ENCODE measurements around the gene KANK3. TPM values are rescaled to one million over a fixed set of nuclear protein-coding genes. Genes with fewer than 3 reads are reported as not detected.
"Not testable (repeated sequence)": the region's sequence is repeated elsewhere in the genome, so short reads cannot be mapped to it uniquely, and the experiment has no call there.

The KANK3 gene
- total RNA-seq, 2 experiments from 2014 or later = 4.5 to 4.8 TPM

- not testable (repeated sequence) for H3K36me3 Mint-ChIP-seq; H3K9me3 Mint-ChIP-seq; H3K4me3 Mint-ChIP-seq; ATAC-seq (ENCODE audit: low read depth); H3K27ac Mint-ChIP-seq; DNase-seq
- POLR2A ChIA-PET = interaction anchor here (0.7 to 1.5 kb wide), 3 partner anchors 18 to 49 kb away, joined by 3 to 5 read pairs (median 4); partner anchors contain the start of genes NDUFA7 and RPS28
- H3K4me1 Mint-ChIP-seq = peaks cover 15% of the 10 kb centered on the region
- peaks cover 50% of the 10 kb centered on the region for H3K27me3 Mint-ChIP-seq
Measured at GRCh38 chr19:8341504-8341903, 1.6 kb downstream of the KANK3 start.

- Mint-ChIP-seq H3K27me3 (peaks cover 59% of the 10 kb centered on the region), H3K4me3 (no peak overlapping the region), H3K9me3 (no peaks in the 10 kb centered on the region), H3K36me3 (peaks cover 2% of the 10 kb centered on the region), H3K4me1 (peaks cover 20% of the 10 kb centered on the region), H3K27ac (no peak overlapping the region)
- DNase-seq = no peak
- no peak for ATAC-seq (ENCODE audit: low read depth)
- POLR2A ChIA-PET = interaction anchor here (0.5 to 1.5 kb wide), 2 partner anchors 19 to 164 kb away, joined by 4 to 5 read pairs; partner anchors contain the start of genes NDUFA7 and RPS28
Measured at GRCh38 chr19:8340341-8341096, 2.5 kb downstream of the KANK3 start.

DNA sequence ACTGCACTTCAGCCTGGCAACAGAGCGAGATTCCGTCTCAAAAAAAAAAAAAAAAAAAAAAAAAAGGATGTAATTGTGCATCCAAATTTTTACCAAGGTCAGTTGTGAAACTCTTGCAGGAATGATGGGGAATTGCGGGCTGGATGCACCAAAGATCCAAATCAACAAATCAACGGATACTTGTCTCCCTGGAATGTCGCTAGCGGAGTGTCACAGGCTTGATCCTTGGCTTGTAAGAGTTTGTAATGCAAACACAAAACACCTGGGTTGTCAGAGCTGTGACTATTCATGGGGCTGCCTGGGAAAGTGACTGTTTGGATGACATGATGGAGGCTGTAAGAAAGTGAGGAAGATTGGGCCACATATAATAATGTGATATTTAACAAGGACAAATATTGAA is 4.2 kb downstream of the KANK3 start:
- ATAC-seq (ENCODE audit: low read depth) = no peak

DNA sequence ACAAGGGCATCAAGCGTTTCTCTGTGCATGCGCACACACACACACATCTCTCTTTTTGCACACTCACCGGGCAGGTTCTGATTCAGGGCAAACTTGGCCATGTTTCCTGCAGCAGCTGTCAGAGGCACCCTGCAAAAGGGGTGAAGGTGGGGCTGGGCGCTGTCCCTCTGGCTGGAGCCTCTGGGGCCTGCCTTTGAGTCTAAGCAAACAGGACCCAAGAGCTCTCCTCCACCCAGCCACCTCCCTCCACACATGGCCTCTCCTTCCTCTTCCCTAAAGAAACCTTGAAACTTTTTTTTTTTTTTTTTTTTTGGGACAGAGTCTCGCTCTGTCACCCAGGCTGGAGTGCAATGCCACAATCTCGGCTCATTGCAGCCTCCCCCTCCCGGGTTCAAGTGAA is 5.3 kb downstream of the KANK3 start:
- DNase-seq = no peak
- no peak for ATAC-seq (ENCODE audit: low read depth)
- POLR2A ChIA-PET = no interaction called here
- Mint-ChIP-seq H3K27ac (no peak overlapping the region), H3K27me3 (peaks cover 58% of the 10 kb centered on the region), H3K4me3 (no peak overlapping the region), H3K4me1 (peaks cover 14% of the 10 kb centered on the region), H3K9me3 (no peaks in the 10 kb centered on the region), H3K36me3 (peaks cover 2% of the 10 kb centered on the region)

More for the DNA sequence above, 4.2 kb downstream of the KANK3 start:
- Mint-ChIP-seq H3K36me3 (peaks cover 2% of the 10 kb centered on the region), H3K4me1 (peaks cover 18% of the 10 kb centered on the region), H3K27ac (no peak overlapping the region), H3K27me3 (peaks cover 58% of the 10 kb centered on the region), H3K4me3 (no peak overlapping the region), H3K9me3 (no peaks in the 10 kb centered on the region)
- DNase-seq = no peak
- POLR2A ChIA-PET = no interaction called here

GRCh38 chr19:8336660-8337059 is 6.4 kb downstream of the KANK3 start:
- Mint-ChIP-seq H3K27ac (no peak overlapping the region), H3K36me3 (peaks cover 2% of the 10 kb centered on the region), H3K27me3 (peaks cover 58% of the 10 kb centered on the region), H3K4me3 (peak overlapping the region; percentile 37), H3K9me3 (no peaks in the 10 kb centered on the region), H3K4me1 (peaks cover 12% of the 10 kb centered on the region)
- ATAC-seq (ENCODE audit: low read depth) = no peak
- POLR2A ChIA-PET = interaction anchor here (1.1 to 3.4 kb wide), 2 partner anchors 12 to 16 kb away, joined by 4 to 15 read pairs; partner anchors contain the start of genes NDUFA7 and RPS28
- no peak for DNase-seq

- Mint-ChIP-seq H3K27ac (no peak overlapping the region), H3K27me3 (peaks cover 55% of the 10 kb centered on the region), H3K4me1 (peaks cover 12% of the 10 kb centered on the region), H3K4me3 (peak overlapping the region; percentile 61), H3K9me3 (no peaks in the 10 kb centered on the region), H3K36me3 (peaks cover 2% of the 10 kb centered on the region)
- POLR2A ChIA-PET = interaction anchor here (1.0 to 3.4 kb wide), 3 partner anchors 11 to 29 kb away, joined by 3 to 15 read pairs (median 4); partner anchors contain the start of genes NDUFA7 and RPS28
- DNase-seq = no peak
- no peak for ATAC-seq (ENCODE audit: low read depth)
Measured at GRCh38 chr19:8336072-8336569, 6.9 kb downstream of the KANK3 start.

GRCh38 chr19:8335343-8336071 is 7.6 kb downstream of the KANK3 start:
- peak; percentile 63 for DNase-seq
- POLR2A ChIA-PET = interaction anchor here (0.6 to 3.4 kb wide), 7 partner anchors 8 to 28 kb away, joined by 3 to 15 read pairs (median 4); partner anchors contain the start of genes KANK3, NDUFA7 and RPS28

DNA sequence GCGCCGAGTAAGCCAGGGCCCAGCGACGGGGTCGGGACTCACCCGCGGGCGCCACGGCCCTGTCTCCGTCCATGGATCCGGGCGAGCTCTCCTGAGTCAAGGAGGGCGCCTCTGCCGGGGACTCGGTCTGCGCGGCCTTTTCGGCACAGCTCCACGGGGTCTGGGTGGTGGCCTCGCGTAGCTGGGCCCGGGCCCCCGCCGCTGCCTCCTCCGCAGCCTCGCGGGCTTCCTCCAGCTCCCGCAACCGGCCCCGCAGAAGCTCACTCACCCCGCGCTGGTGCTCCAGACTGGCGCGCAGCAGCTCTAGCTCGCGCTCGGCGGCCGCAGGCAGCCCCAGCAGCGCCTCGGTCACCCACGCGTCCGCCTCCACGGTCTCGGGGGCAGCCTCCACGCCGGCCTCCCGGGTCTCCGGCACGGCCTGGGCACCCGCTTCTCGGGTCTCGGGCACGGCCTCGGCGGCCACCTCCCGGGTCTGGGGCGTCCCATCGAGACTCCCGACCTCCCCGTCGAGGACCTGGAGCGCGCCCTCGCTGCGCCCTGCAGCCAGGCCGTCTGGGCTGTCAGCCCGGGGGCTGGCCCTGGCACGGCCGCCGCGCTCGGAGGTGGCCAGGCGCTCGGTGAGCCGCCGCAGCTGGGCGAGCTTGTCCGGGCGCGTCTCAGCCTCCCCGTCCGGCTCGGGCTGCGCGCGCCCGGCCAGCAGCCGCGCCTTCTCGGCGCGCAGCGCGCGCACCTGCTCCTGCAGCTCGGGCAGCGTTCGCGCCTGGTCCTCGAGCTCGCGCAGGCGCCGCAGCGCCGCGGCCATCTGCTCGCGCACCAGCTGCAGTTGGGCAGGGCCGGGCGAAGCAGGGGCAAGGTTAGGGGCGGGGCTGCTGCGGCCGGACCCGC is 8.4 kb downstream of the KANK3 start:
- Mint-ChIP-seq H3K36me3 (peaks cover 2% of the 10 kb centered on the region), H3K27ac (no peak overlapping the region), H3K4me1 (peaks cover 9% of the 10 kb centered on the region), H3K9me3 (no peaks in the 10 kb centered on the region), H3K27me3 (peaks cover 44% of the 10 kb centered on the region), H3K4me3 (peak overlapping the region; percentile 13)
- POLR2A ChIA-PET = interaction anchor here (0.6 to 3.4 kb wide), 6 partner anchors 9 to 27 kb away, joined by 3 to 15 read pairs (median 6); partner anchors contain the start of genes KANK3, NDUFA7 and RPS28
- peak; percentile 55 for ATAC-seq (ENCODE audit: low read depth)
- peak; percentile 75 for DNase-seq

More at GRCh38 chr19:8335343-8336071, 7.6 kb downstream of the KANK3 start:
- ATAC-seq (ENCODE audit: low read depth) = peak; percentile 59
- peaks cover 2% of the 10 kb centered on the region for H3K36me3 Mint-ChIP-seq
- peaks cover 50% of the 10 kb centered on the region for H3K27me3 Mint-ChIP-seq
- H3K9me3 Mint-ChIP-seq = no peaks in the 10 kb centered on the region
- no peak overlapping the region for H3K27ac Mint-ChIP-seq
- H3K4me1 Mint-ChIP-seq = peaks cover 10% of the 10 kb centered on the region
- H3K4me3 Mint-ChIP-seq = peak overlapping the region; percentile 61

DNA sequence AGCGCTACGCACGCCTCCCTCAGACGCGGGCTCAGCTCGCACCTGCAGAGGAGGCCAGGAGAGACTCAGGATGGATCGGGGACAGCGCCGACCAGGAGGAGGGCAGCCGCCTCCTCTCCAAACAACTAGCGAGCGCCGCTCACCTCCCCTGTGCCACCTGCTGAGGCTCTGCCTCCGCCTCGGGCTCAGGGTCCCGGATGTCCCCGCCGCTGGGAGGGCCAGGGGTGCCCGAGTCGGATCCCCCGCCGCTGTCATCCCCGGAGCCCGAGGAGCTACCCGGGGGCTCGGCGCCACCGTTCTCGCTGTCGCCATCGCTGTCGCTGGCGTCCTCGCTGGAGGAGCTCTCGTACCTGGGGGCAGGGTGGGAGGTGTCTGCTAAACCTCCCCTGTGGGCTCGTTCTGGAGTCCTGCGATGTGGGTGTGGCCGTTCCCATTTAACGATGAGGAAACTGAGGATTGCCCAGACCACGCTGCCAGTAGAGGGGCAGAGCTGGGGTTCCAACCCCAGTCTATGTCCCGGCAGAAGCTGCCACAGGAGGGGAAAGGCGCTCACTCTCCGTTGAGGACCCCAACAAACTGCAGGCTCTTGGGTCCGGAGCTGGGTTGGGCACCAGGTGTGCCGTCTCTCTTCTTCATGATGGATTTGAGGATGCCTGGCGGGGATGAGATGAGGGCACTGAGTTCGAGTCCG is 9.2 kb downstream of the KANK3 start:
- H3K9me3 Mint-ChIP-seq = no peaks in the 10 kb centered on the region
- no peak overlapping the region for H3K27ac Mint-ChIP-seq
- peak overlapping the region; percentile 13 for H3K4me3 Mint-ChIP-seq
- no peak for ATAC-seq (ENCODE audit: low read depth)
- peaks cover 38% of the 10 kb centered on the region for H3K27me3 Mint-ChIP-seq
- POLR2A ChIA-PET = interaction anchor here (0.6 to 3.4 kb wide), 5 partner anchors 9 to 180 kb away, joined by 3 to 15 read pairs (median 8); partner anchors contain the start of genes KANK3, NDUFA7, RPS28 and ZNF414
- H3K4me1 Mint-ChIP-seq = peaks cover 9% of the 10 kb centered on the region
- peaks cover 2% of the 10 kb centered on the region for H3K36me3 Mint-ChIP-seq
- no peak for DNase-seq

DNA sequence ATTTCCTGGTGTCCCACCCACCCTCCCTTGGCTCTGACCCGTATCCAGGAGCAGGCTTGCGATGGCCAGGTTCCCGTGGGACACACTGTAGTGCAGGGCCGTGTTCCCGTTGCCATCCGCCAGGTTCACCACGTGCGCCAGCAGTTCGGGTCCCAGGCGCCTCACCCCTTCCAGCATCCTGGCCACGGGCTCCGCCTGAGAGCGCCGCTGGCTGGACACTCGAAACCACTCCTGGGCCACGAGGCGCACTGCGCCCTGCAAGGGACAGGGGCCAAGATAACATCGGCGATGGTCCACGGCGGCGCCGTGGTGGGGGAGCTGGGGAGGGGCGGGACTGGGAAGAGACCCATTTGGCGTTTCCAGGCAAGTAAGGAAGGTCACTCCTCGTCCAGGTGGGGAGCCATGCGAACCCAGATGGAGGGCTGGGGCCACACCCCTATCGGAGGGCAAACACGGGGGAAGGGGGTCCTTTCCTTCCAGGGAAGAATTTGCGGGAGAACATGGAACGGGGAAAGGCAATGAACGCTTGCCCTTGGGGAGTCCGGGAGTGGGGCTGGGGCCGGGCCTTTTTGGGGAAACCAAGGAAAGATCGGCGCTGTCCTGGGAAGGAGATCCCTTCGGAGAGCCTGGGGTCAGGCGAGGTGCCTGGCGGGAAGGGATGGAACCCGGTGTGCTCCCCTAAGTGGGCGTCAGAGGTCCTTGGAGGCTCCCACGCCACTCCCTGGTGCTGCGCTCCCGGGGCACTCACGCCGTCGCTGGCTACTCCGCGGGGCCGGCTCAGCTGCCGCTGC is 9.9 kb downstream of the KANK3 start:
- Mint-ChIP-seq H3K36me3 (peaks cover under 1% of the 10 kb centered on the region), H3K27ac (no peak overlapping the region), H3K4me1 (peaks cover 9% of the 10 kb centered on the region), H3K9me3 (no peaks in the 10 kb centered on the region), H3K4me3 (no peak overlapping the region), H3K27me3 (peaks cover 34% of the 10 kb centered on the region)
- POLR2A ChIA-PET = interaction anchor here (0.6 to 2.3 kb wide), 2 partner anchors 12 to 181 kb away, joined by 3 to 8 read pairs; partner anchors contain the start of genes NDUFA7, RPS28 and ZNF414
- ATAC-seq (ENCODE audit: low read depth) (no peak), DNase-seq (no peak)

DNA sequence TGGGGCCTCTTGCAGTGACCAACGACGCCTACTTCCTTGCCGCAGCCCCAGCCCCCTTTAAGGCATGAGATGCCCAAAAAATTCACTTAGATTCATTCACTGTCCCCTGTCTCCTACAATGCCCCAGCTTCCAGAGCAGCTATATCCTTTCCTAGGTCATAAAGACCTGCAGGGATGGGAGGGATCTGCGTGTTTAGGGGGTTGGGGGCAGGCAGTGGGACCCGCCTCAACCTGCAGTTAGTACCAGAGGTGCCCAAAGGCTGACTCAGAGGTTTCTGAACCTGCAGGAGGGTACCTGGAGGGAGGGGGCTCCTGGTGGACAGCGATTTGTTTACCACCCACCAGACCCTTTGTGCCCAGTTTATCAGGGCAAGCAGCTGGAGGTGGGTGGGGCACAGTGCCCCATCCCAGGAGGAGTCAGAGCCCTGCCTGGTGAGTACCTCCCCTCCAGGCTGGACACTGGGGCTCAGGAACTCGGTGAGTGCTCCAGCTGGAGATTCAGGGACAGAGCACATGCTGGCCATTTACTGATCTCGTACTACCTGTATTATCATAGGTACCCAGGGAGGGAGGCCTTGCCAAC is 11.7 kb downstream of the KANK3 start:
- POLR2A ChIA-PET = interaction anchor here (0.9 to 1.0 kb wide), 2 partner anchors 8 to 10 kb away, joined by 3 to 7 read pairs; partner anchors contain the start of genes NDUFA7 and RPS28
- no peak overlapping the region for H3K27ac Mint-ChIP-seq

More for the DNA sequence above, 11.7 kb downstream of the KANK3 start:
- ATAC-seq (ENCODE audit: low read depth) = no peak
- no peak for DNase-seq
- Mint-ChIP-seq H3K4me1 (peaks cover 5% of the 10 kb centered on the region), H3K36me3 (no peaks in the 10 kb centered on the region), H3K27me3 (peaks cover 19% of the 10 kb centered on the region), H3K4me3 (no peak overlapping the region), H3K9me3 (no peaks in the 10 kb centered on the region)
